Keratinocyte (primary cell): Measurements from ENCODE around the gene SPAG16.

Source experiments
- CTCF ChIP-seq, 3 experiments: IDR thresholded peaks in 1 of 3; conservative IDR thresholded peaks in 1 of 3; optimal IDR thresholded peaks in 1 of 3; 2 replicates in 2 of 3; 3 replicates in 1 of 3; pipeline versions ENCODE3 to v1.5.1; 2011; ENCODE audit warnings: low read length in 3 of 3, mild to moderate bottlenecking in 3 of 3, moderate library complexity in 2 of 3, control low read depth in 1 of 3, inconsistent platforms in 1 of 3; ENCODE audit not compliant: insufficient read depth in 2 of 3; ENCODE audit errors: extremely low read depth in 1 of 3
- EZH2 ChIP-seq: IDR thresholded peaks from one replicate; pipeline ENCODE4 v1.6.1; 2012; ENCODE audit warnings: inconsistent platforms, mild to moderate bottlenecking, low read length, moderate library complexity

GRCh38 chr2:213733893-213734292, 449.6 kb downstream of the SPAG16 start:
- TF ChIP-seq EZH2, result no peak
- no peak for TF ChIP-seq CTCF (optimal IDR thresholded peaks at IDR 0.05 in 1 of 3, IDR thresholded peaks at IDR 0.05 in 1 of 3, conservative IDR thresholded peaks at IDR 0.05 in 1 of 3; ENCODE audit: extremely low read depth in 1 of 3, insufficient read depth in 2 of 3, low read length in 3 of 3)
